GM12878 (cell line): ENCODE measurements around the gene MPRIP. TPM values are rescaled to one million over a fixed set of nuclear protein-coding genes. Genes with fewer than 3 reads are reported as not detected.

Experiments
- ATAC-seq: fragments of 200-7000 bp; cut with Tn5 transposase; 3 replicates; pipeline ENCODE4 v1.9.1; 2020; ENCODE audit warnings: mild to moderate bottlenecking, moderate library complexity
- BruUV-seq: library from RNA; stranded (reverse); fragments of 400-500 nt; replicated peaks from 2 replicates; lab custom pipeline; 2021; lab: Mats Ljungman, UMichigan
- CTCF ChIA-PET: fragments of 300-600 bp; sonication (Branson Sonifier 250); formaldehyde crosslinking; extraction: SDS; loops from one replicate; lab custom pipeline; 2021; ENCODE audit warnings: inconsistent platforms; lab: Yijun Ruan, JAX
- POLR2A ChIA-PET: fragments of 350-600 bp; formaldehyde crosslinking; extraction: SDS; loops from one replicate; lab custom pipeline; 2021; ENCODE audit warnings: inconsistent platforms; lab: Charles Lee
- RAD21 ChIA-PET: fragments of 300-600 bp; sonication (Branson Sonifier 250); formaldehyde crosslinking; loops from one replicate; lab custom pipeline; 2023; ENCODE audit warnings: antibody characterized with exemption; ENCODE audit not compliant: unreplicated experiment; lab: Charles Lee
- SMC1A ChIA-PET: fragments of 300-600 bp; sonication (Branson Sonifier 250); formaldehyde crosslinking; loops from one replicate; lab custom pipeline; 2023; ENCODE audit not compliant: unreplicated experiment, uncharacterized antibody; lab: Charles Lee
- DNase-seq: peaks from one replicate; pipeline ENCODE4 v3.0.0-alpha.2; 2011; ENCODE audit warnings: low read depth, low spot score
- FAIRE-seq: peaks from 3 replicates; lab custom pipeline; 2011; peaks lifted over from hg19 to GRCh38; lab: Jason Lieb, UNC
- H2AFZ ChIP-seq: 2 replicates; pipeline ENCODE4 v1.6.0; 2011; ENCODE audit warnings: low read depth, low read length, control low read depth; ENCODE audit not compliant: control insufficient read depth
- H3K27ac ChIP-seq: 2 replicates; pipeline ENCODE4 v1.5.1; 2011; ENCODE audit warnings: control low read depth; ENCODE audit not compliant: control insufficient read depth, insufficient read depth
- H3K27me3 ChIP-seq, 2 experiments: replicated peaks in 1 of 2; 2 replicates each; pipeline versions ENCODE4 v1.6.0 to v1.6.1; 2011; ENCODE audit warnings: low read length in 1 of 2; ENCODE audit not compliant: control insufficient read depth in 2 of 2, insufficient read depth in 2 of 2
- H3K36me3 ChIP-seq, 2 experiments: 2 replicates each; pipeline ENCODE4 v1.5.1; 2011; ENCODE audit warnings: low read length in 1 of 2; ENCODE audit not compliant: control insufficient read depth in 2 of 2, insufficient read depth in 2 of 2
- H3K4me1 ChIP-seq: 2 replicates; pipeline ENCODE4 v1.6.1; 2011; ENCODE audit warnings: mild to moderate bottlenecking, low read length, moderate library complexity, mixed read lengths; ENCODE audit not compliant: control insufficient read depth, insufficient read depth
- H3K4me2 ChIP-seq: 2 replicates; pipeline ENCODE4 v1.6.0; 2011; ENCODE audit warnings: control low read depth; ENCODE audit not compliant: control insufficient read depth, insufficient read depth
- H3K4me3 ChIP-seq: fragments of 200-600 bp; sonication (generic); 2 replicates; pipeline ENCODE4 v1.5.1; 2016
- H3K79me2 ChIP-seq: 2 replicates; pipeline ENCODE4 v1.6.0; 2011; ENCODE audit warnings: low read length; ENCODE audit not compliant: control insufficient read depth, insufficient read depth
- H3K9ac ChIP-seq: 2 replicates; pipeline ENCODE4 v1.8.0; 2011; ENCODE audit warnings: low read length, control low read depth, mixed read lengths; ENCODE audit not compliant: control insufficient read depth, insufficient read depth
- H3K9me3 ChIP-seq: replicated peaks from 3 replicates; pipeline ENCODE4 v1.5.1; 2011; ENCODE audit warnings: mild to moderate bottlenecking, low read length; ENCODE audit not compliant: control insufficient read depth, insufficient read depth
- H4K20me1 ChIP-seq: 2 replicates; pipeline ENCODE4 v1.6.0; 2011; ENCODE audit not compliant: control insufficient read depth, insufficient read depth
- CBX5 ChIP-seq: sonication (generic); IDR thresholded peaks from 2 replicates; pipeline ENCODE4 v1.6.1; 2016; ENCODE audit warnings: low read depth, moderate library complexity, mild to moderate bottlenecking, inconsistent platforms
- LARP7 ChIP-seq: fragments of 450-650 bp; IDR thresholded peaks from 2 replicates; pipeline ENCODE4 v1.6.1; 2017; ENCODE audit warnings: mild to moderate bottlenecking
- NFYA ChIP-seq: IDR thresholded peaks from 2 replicates; pipeline ENCODE4 v1.6.1; 2011; ENCODE audit warnings: low read depth, mild to moderate bottlenecking, low read length, improper control_type of control experiment, borderline replicate concordance
- SMAD1 ChIP-seq: fragments of 450-650 bp; IDR thresholded peaks from 2 replicates; pipeline ENCODE4 v1.6.1; 2018; ENCODE audit warnings: mild to moderate bottlenecking, low read depth; ENCODE audit not compliant: partially characterized antibody
- STAT3 ChIP-seq: IDR thresholded peaks from 2 replicates; pipeline ENCODE4 v1.6.1; 2011; ENCODE audit warnings: low read depth, low read length, improper control_type of control experiment
- TCF12 ChIP-seq: IDR thresholded peaks from 2 replicates; pipeline ENCODE4 v1.6.1; 2011; ENCODE audit warnings: low read depth, mild to moderate bottlenecking, low read length
- WGBS: methylation state at CpG from one replicate; pipeline ENCODE4 v1.1.6; 2016; ENCODE audit warnings: low lambda C conversion rate; ENCODE audit not compliant: insufficient replicate concordance, insufficient coverage; ENCODE audit errors: missing lambda C conversion rate; 5-methylcytosine and 5-hydroxymethylcytosine counted together
- in situ Hi-C: fragments of 300-500 bp; cut with MboI; formaldehyde crosslinking; loops from 9 replicates; pipeline ENCODE4 v1.14.3; 2018; ENCODE audit warnings: mixed read lengths
- intact Hi-C: fragments of 100-400 bp; cut with micrococcal nuclease; formaldehyde crosslinking; loops from one replicate; pipeline ENCODE4 v1.14.2; 2022; ENCODE audit not compliant: unreplicated experiment
- polyA plus RNA-seq, 11 experiments: library from polyadenylated mRNA; depleted of rRNA in 4 of 11; unstranded in 6 of 11; stranded (reverse) in 5 of 11; fragments of >200 nt; fragmentation: Nextera tagmentation in 4 of 11; fragmentation: Illumina TruSeq in 1 of 11; extraction: Ambion mirVana in 4 of 11; extraction: Trizol in 1 of 11; gene quantifications; 1 replicate in 1 of 11; 2 replicates in 10 of 11; pipeline versions ENCODE4 v1.2.1 to v1.2.3, GENCODE V29; 2011 to 2016; ENCODE audit warnings: inconsistent platforms in 2 of 11, missing spikeins in 2 of 11, low read depth in 1 of 11
- total RNA-seq, 4 experiments: library from RNA; depleted of rRNA in 3 of 4; stranded (reverse); fragments of >200 nt in 3 of 4; fragmentation: Illumina TruSeq in 1 of 4; extraction: Trizol in 1 of 4; gene quantifications; 2 replicates each; pipeline versions ENCODE4 v1.2.1 to v1.2.3, GENCODE V29; 2013 to 2021
- TF ChIP-seq, protein P1 (sequence below): fragments of 450-650 bp; formaldehyde crosslinking; IDR thresholded peaks from 2 replicates; pipeline ENCODE4 v1.4.0; 2022; ENCODE audit warnings: mild to moderate bottlenecking, moderate library complexity

Gene MPRIP
- total and polyA plus RNA-seq, 10 of the 15 experiments (the other 5 are each of a cell fraction or from before 2014, with no cell fraction given) = 16.5 to 168 (median 71.7) TPM

DNA sequence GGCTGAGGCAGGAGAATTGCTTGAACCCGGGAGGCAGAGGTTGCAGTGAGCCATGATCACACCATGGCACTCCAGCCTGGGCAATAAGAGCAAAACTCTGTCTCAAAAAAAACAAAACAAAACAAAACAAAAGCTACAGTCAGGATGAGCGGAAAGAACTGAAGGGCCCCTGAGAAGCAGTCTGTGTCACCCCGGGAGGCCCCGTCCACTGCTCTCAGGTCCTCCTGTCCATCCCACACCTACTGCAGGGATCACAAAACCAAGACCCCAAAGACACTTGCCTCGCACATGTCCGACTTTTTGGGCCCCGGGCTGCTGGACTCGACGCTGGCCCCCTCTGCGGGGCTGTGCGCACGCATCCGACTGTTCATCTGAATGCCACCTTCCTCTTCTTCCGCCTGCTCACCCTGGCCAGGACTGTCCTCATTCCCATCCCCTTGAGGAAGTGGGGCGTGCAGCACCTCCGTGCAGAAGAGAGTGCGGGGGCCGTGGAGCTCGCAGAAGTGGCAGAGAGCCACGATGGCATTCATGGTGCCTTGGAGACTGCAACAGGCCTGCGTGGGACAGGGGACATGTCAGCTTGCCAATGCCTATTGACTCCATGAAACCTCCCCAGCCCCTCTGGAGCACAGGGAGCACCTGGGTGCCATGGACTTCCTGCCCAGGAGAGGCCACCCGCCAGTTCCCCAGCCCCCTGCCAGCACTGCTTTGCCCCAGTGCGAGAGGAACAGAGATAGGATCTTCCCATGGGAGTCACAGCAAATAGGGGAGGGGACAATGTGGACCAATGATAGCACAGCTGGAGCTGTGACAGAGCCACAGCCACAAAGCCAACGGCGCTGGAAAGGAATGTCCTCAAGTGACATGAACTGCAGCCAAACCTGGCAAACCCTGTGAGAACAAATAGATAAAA lies 185.6 kb downstream of the MPRIP start (continued):
- no peak for TF ChIP-seq STAT3
- no peak for TF ChIP-seq CBX5
- no peak for TF ChIP-seq LARP7
- TF ChIP-seq TCF12 = no peak
- TF ChIP-seq NFYA = no peak
- no peak for TF ChIP-seq SMAD1

DNA sequence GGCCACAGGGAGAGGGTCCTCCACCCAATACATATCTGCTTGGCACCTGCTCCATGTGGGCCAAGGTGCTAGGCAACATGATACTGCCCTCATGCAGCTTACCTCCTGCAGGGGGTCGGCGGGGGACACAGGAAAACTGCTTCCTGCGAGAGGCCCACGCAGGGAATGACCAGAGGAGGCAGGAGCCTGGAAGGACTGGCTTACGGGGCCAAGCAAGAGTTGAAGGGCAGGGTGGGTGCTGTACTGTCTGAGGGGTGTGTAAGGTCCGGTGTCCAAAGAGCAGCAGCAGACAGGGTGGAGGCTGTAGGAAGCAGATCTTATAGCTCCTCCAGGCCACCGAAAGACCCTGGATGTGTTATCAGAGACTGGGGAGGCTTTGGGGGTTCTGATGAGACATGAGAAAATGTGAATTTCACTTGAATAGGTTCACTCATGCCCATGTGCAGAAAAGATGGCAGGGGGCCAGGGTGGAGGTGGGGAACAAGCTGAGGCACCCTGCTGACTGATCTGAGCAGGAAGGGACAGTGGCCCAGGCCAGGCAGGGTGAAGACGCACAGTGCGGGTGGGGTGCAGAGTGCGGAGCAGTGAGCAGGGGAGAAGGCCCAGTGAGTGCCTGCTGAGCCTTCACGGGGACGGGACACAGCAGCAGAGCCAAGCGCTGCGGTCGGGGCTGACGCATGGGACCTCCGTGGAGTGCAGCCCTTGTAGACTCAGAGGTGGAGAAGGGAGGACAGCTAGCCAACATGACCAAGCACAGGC lies 186.4 kb downstream of the MPRIP start:
- RAD21 ChIA-PET = no interaction called here
- H3K27me3 ChIP-seq = no peaks in the 10 kb centered on the region
- H4K20me1 ChIP-seq = no peaks in the 10 kb centered on the region
- H3K36me3 ChIP-seq = peaks cover 22 to 26% of the 10 kb centered on the region in 2 experiments
- H3K9me3 ChIP-seq = no peaks in the 10 kb centered on the region
- FAIRE-seq (no peak), DNase-seq (no peak), ATAC-seq (no peak)
- no peak overlapping the region for H3K4me3 ChIP-seq
- 97% methylated on average over 17 of the region's 17 CpGs for WGBS
- CTCF ChIA-PET = interaction anchor here (0.6 kb wide), 1 partner anchor 342 kb away, joined by 4 read pairs; no protein-coding TSS in a partner anchor
- BruUV-seq = no TSS peak
- SMC1A ChIA-PET = no interaction called here
- intact Hi-C loops = no loop called here
- in situ Hi-C loops = no loop called here
- H3K79me2 ChIP-seq = no peaks in the 10 kb centered on the region
- TF ChIP-seq, protein P1, sequence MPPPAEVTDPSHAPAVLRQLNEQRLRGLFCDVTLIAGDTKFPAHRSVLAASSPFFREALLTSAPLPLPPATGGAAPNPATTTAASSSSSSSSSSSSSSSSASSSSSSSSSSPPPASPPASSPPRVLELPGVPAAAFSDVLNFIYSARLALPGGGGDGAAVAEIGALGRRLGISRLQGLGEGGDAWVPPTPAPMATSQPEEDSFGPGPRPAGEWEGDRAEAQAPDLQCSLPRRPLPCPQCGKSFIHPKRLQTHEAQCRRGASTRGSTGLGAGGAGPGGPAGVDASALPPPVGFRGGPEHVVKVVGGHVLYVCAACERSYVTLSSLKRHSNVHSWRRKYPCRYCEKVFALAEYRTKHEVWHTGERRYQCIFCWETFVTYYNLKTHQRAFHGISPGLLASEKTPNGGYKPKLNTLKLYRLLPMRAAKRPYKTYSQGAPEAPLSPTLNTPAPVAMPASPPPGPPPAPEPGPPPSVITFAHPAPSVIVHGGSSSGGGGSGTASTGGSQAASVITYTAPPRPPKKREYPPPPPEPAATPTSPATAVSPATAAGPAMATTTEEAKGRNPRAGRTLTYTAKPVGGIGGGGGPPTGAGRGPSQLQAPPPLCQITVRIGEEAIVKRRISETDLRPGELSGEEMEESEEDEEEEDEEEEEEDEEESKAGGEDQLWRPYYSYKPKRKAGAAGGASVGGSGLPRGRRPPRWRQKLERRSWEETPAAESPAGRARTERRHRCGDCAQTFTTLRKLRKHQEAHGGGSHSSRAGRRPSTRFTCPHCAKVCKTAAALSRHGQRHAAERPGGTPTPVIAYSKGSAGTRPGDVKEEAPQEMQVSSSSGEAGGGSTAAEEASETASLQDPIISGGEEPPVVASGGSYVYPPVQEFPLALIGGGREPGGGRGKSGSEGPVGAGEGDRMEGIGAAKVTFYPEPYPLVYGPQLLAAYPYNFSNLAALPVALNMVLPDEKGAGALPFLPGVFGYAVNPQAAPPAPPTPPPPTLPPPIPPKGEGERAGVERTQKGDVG = no peak
- no peak overlapping the region for H2AFZ ChIP-seq
- no peak overlapping the region for H3K9ac ChIP-seq
- no peak overlapping the region for H3K4me2 ChIP-seq
- H3K27ac ChIP-seq = no peak overlapping the region
- POLR2A ChIA-PET = interaction anchor here (1.1 kb wide), 1 partner anchor 8 kb away, joined by 3 read pairs; no protein-coding TSS in a partner anchor
- H3K4me1 ChIP-seq = no peaks in the 10 kb centered on the region
